ENCODE data around the gene TBC1D24.

The TBC1D24 gene

DNA sequence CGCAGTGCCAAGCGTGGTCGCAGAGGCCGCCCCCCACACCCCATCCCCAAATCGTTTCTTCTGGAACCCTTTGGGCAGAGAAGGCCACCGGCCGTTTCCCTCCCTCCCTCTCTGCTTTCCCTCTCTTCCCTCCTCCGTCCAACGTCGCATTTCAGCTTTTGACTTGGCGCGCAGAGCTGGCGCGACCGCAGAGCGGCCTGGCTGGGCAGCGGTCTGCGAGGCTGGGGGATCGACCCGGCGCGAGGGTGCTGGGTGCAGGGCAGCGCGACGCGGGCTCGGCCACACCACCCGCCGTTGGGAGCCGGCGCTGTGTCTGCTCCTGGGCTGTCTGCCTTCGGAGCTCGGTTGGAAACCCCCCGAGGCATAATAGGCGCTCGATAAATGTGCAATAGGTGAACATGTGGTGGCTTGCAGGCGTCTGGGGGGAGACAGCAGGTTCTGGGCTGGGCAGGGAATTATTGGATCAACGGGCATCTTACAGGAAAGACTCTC, 6.6 kb upstream of the TBC1D24 start:
- peak overlapping the region; percentile 51 for H4K12ac ChIP-seq (ENCODE audit: low read depth, low read length)
- no peak overlapping the region for H3K4ac ChIP-seq (ENCODE audit: low read depth, low read length)
- peaks cover 3% of the 10 kb centered on the region for H3K79me2 ChIP-seq (ENCODE audit: control insufficient read depth, insufficient read depth, low read length, poor library complexity)
- peak overlapping the region; percentile 32 for H2AFZ ChIP-seq (ENCODE audit: insufficient read depth, low read length, poor library complexity)
- peak in 1 of 2 donors; percentile 43 for DNase-seq
- no peak overlapping the region for H2BK5ac ChIP-seq (ENCODE audit: low read depth, low read length, poor library complexity)
- H4K91ac ChIP-seq (ENCODE audit: low read depth, low read length) = peak overlapping the region; percentile 33
- peak overlapping the region; percentile 29 for H3K4me3 ChIP-seq (ENCODE audit: low read depth, low read length)
- no CpG with 5 or more reads among the region's 38 CpGs for WGBS (ENCODE audit: extremely low coverage, insufficient coverage, insufficient read length)
- no peak overlapping the region for H2AK5ac ChIP-seq (ENCODE audit: low read length)
- peaks cover 16 to 26% of the 10 kb centered on the region in 2 experiments for H3K4me1 ChIP-seq (ENCODE audit: control insufficient read depth in 1 of 2, insufficient read depth in 2 of 2, low read length in 2 of 2)
- no peak overlapping the region for H3K9ac ChIP-seq (ENCODE audit: low read length)
- peak overlapping the region; percentile 8 for H2BK120ac ChIP-seq (ENCODE audit: insufficient read depth, low read length, poor library complexity)
- H3K9me3 ChIP-seq (ENCODE audit: insufficient read depth, low read depth, low read length) = peaks cover 6% of the 10 kb centered on the region
- H2BK12ac ChIP-seq (ENCODE audit: low read length) = no peak overlapping the region
- H3K27me3 ChIP-seq (ENCODE audit: insufficient read depth, low read length) = peaks cover 49% of the 10 kb centered on the region
- H3K79me1 ChIP-seq (ENCODE audit: low read length) = peaks cover 3% of the 10 kb centered on the region
- peaks cover 2 to 4% of the 10 kb centered on the region in 2 experiments for H3K36me3 ChIP-seq (ENCODE audit: control insufficient read depth in 1 of 2, insufficient read depth in 2 of 2, low read length in 2 of 2)
- H3K4me2 ChIP-seq (ENCODE audit: low read length) = peak overlapping the region; percentile 57
- H3K18ac ChIP-seq (ENCODE audit: low read length) = peak overlapping the region; percentile 75
- no peak overlapping the region for H3K23ac ChIP-seq (ENCODE audit: low read length)
- no peak overlapping the region for H3K27ac ChIP-seq (ENCODE audit: low read depth, low read length)
- no peak overlapping the region for H3K14ac ChIP-seq (ENCODE audit: low read length)
- H4K8ac ChIP-seq (ENCODE audit: low read depth, low read length) = peak overlapping the region; percentile 83

DNA sequence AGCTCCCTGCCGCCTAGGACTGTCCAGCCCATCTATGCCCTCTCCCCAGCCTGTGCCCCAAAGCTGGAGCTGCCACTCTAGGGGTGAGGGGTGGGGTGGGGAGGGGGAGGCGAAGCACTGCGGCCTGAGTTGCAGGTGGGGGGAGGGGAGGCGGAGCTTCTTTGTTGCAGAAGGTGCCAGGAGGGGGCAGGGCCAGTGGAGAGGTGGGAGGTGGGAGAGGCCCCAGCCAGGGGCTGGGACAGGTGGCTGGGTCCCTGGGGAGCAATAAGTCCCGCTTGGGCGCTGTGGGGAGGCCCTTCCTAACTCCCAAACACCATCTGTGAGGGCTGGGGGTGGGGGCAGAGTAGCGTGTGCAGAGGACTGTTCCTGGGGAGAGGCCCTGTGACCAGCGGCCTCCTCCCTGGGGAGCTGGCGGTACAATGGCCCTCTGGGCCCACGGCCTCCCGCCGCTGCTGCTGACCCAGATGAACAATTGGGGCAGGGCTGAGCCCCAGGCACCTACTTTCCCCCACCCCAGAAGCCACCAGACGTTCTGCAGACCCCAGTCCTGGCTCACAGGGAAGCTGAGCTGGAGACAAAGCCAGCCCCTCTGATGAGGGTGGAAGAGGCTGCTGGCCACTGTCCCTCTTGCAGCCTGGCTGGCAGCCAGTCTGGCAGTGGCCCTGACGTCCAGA, 6.1 kb upstream of the TBC1D24 start:
- no peak overlapping the region for H4K12ac ChIP-seq (ENCODE audit: low read depth, low read length)
- H3K23ac ChIP-seq (ENCODE audit: low read length) = no peak overlapping the region
- no peak overlapping the region for H3K18ac ChIP-seq (ENCODE audit: low read length)
- H3K4me1 ChIP-seq (ENCODE audit: control insufficient read depth in 1 of 2, insufficient read depth in 2 of 2, low read length in 2 of 2) = peaks cover 21 to 30% of the 10 kb centered on the region in 2 experiments
- H3K9me3 ChIP-seq (ENCODE audit: insufficient read depth, low read depth, low read length) = peaks cover 6% of the 10 kb centered on the region
- H3K14ac ChIP-seq (ENCODE audit: low read length) = no peak overlapping the region
- peaks cover 3% of the 10 kb centered on the region for H3K79me2 ChIP-seq (ENCODE audit: control insufficient read depth, insufficient read depth, low read length, poor library complexity)
- no peak overlapping the region for H2BK5ac ChIP-seq (ENCODE audit: low read depth, low read length, poor library complexity)
- H3K27ac ChIP-seq (ENCODE audit: low read depth, low read length) = no peak overlapping the region
- H2AK5ac ChIP-seq (ENCODE audit: low read length) = no peak overlapping the region
- H2AFZ ChIP-seq (ENCODE audit: insufficient read depth, low read length, poor library complexity) = no peak overlapping the region
- H3K36me3 ChIP-seq (ENCODE audit: control insufficient read depth in 1 of 2, insufficient read depth in 2 of 2, low read length in 2 of 2) = peaks cover 1 to 4% of the 10 kb centered on the region in 2 experiments
- H4K8ac ChIP-seq (ENCODE audit: low read depth, low read length) = no peak overlapping the region
- peaks cover 53% of the 10 kb centered on the region for H3K27me3 ChIP-seq (ENCODE audit: insufficient read depth, low read length)
- no peak for DNase-seq
- no peak overlapping the region for H3K9ac ChIP-seq (ENCODE audit: low read length)
- no peak overlapping the region for H3K4me3 ChIP-seq (ENCODE audit: low read depth, low read length)
- H2BK120ac ChIP-seq (ENCODE audit: insufficient read depth, low read length, poor library complexity) = no peak overlapping the region
- WGBS (ENCODE audit: extremely low coverage, insufficient coverage, insufficient read length) = no CpG with 5 or more reads among the region's 14 CpGs
- peak overlapping the region; percentile 57 for H3K4me2 ChIP-seq (ENCODE audit: low read length)
- peaks cover 3% of the 10 kb centered on the region for H3K79me1 ChIP-seq (ENCODE audit: low read length)
- H3K4ac ChIP-seq (ENCODE audit: low read depth, low read length) = no peak overlapping the region
- H4K91ac ChIP-seq (ENCODE audit: low read depth, low read length) = no peak overlapping the region
- no peak overlapping the region for H2BK12ac ChIP-seq (ENCODE audit: low read length)

DNA sequence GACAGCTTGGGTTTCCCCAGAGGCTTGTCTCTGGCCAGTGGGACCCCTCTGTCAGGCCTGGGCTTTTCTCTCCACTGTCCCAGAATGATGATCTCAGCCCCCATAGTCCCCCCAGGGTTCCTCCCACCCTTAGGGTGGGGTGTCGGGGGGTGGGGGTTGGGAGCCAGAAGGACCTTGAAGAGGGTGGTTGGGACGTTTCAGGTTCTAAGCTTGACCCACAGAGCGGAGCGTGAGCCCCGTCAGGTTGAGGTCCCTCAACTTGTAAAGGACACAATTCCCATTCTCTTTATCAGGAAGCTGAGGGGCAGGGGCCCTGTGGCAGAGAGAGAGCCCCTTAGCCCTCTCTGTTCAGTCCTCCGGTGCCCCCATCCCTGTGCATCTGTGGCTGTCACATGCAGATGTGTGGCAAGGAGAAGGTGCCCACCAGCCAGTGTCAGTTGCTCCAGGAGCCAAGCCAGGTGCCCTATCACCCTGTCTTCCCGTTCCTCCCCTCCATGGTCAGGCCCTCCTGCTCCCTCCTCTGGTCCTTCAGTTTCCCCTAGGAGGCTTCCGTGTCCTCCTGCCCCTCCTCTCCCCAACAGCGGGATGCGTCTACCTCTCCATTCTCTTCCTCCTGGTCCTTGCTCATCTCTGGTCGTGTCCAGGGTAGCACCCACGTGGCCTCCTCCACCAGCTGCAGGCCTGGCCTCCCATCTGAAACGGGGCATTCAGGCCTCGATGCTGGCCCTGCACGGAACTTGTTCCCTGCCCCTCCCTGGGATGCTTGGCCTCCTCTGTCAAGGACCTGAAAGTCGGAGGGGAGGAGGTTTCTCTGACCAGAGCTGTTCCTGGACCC, 5.3 kb upstream of the TBC1D24 start:
- DNase-seq = no peak
- Histone ChIP-seq H3K79me2 (ENCODE audit: control insufficient read depth, insufficient read depth, low read length, poor library complexity) (peaks cover 6% of the 10 kb centered on the region), H2BK5ac (ENCODE audit: low read depth, low read length, poor library complexity) (no peak overlapping the region), H2AK5ac (ENCODE audit: low read length) (no peak overlapping the region), H3K18ac (ENCODE audit: low read length) (no peak overlapping the region), H2BK12ac (ENCODE audit: low read length) (no peak overlapping the region), H3K27me3 (ENCODE audit: insufficient read depth, low read length) (peaks cover 58% of the 10 kb centered on the region), H3K9ac (ENCODE audit: low read length) (no peak overlapping the region), H2BK120ac (ENCODE audit: insufficient read depth, low read length, poor library complexity) (no peak overlapping the region), H3K79me1 (ENCODE audit: low read length) (peaks cover 7% of the 10 kb centered on the region), H3K4me1 (ENCODE audit: control insufficient read depth in 1 of 2, insufficient read depth in 2 of 2, low read length in 2 of 2) (peaks cover 27 to 35% of the 10 kb centered on the region in 2 experiments), H2AFZ (ENCODE audit: insufficient read depth, low read length, poor library complexity) (no peak overlapping the region), H3K4me2 (ENCODE audit: low read length) (no peak overlapping the region), H3K23ac (ENCODE audit: low read length) (no peak overlapping the region), H3K4ac (ENCODE audit: low read depth, low read length) (no peak overlapping the region), H4K12ac (ENCODE audit: low read depth, low read length) (no peak overlapping the region), H3K27ac (ENCODE audit: low read depth, low read length) (no peak overlapping the region), H3K14ac (ENCODE audit: low read length) (no peak overlapping the region), H3K9me3 (ENCODE audit: insufficient read depth, low read depth, low read length) (peaks cover 7% of the 10 kb centered on the region), H3K4me3 (ENCODE audit: low read depth, low read length) (no peak overlapping the region), H4K91ac (ENCODE audit: low read depth, low read length) (no peak overlapping the region), H3K36me3 (ENCODE audit: control insufficient read depth in 1 of 2, insufficient read depth in 2 of 2, low read length in 2 of 2) (no peaks in the 10 kb centered on the region), H4K8ac (ENCODE audit: low read depth, low read length) (no peak overlapping the region)
- no CpG with 5 or more reads among the region's 16 CpGs for WGBS (ENCODE audit: extremely low coverage, insufficient coverage, insufficient read length)

DNA sequence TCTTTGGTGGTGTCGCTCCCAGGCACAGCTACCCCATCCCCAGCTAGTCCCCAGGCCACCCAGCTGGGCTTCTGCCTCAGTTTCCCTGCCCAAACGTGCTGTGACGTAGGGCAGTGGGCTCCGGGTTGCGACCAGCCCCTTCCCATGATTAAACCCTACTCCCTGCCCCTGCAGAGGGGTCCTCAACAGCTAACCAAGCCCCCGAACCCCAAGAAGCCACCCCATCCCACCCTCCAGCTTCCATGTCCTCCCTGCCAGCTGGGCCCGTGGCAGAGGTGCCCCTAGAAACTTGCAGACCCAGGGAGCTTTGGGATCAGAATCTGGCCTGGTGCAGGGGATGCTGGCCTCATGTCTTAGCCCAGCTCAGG, 4.7 kb upstream of the TBC1D24 start:
- no peak overlapping the region for H3K23ac ChIP-seq (ENCODE audit: low read length)
- H3K9ac ChIP-seq (ENCODE audit: low read length) = no peak overlapping the region
- H3K4ac ChIP-seq (ENCODE audit: low read depth, low read length) = no peak overlapping the region
- H3K36me3 ChIP-seq (ENCODE audit: control insufficient read depth in 1 of 2, insufficient read depth in 2 of 2, low read length in 2 of 2) = no peaks in the 10 kb centered on the region
- H3K9me3 ChIP-seq (ENCODE audit: insufficient read depth, low read depth, low read length) = peaks cover 7% of the 10 kb centered on the region
- no peak for DNase-seq
- no peak overlapping the region for H3K14ac ChIP-seq (ENCODE audit: low read length)
- H2AK5ac ChIP-seq (ENCODE audit: low read length) = no peak overlapping the region
- H3K27ac ChIP-seq (ENCODE audit: low read depth, low read length) = no peak overlapping the region
- H3K4me1 ChIP-seq (ENCODE audit: control insufficient read depth in 1 of 2, insufficient read depth in 2 of 2, low read length in 2 of 2) = peaks cover 27 to 35% of the 10 kb centered on the region in 2 experiments
- no CpG with 5 or more reads among the region's 7 CpGs for WGBS (ENCODE audit: extremely low coverage, insufficient coverage, insufficient read length)
- H3K79me1 ChIP-seq (ENCODE audit: low read length) = peaks cover 8% of the 10 kb centered on the region
- H3K4me2 ChIP-seq (ENCODE audit: low read length) = no peak overlapping the region
- peaks cover 58% of the 10 kb centered on the region for H3K27me3 ChIP-seq (ENCODE audit: insufficient read depth, low read length)
- no peak overlapping the region for H3K4me3 ChIP-seq (ENCODE audit: low read depth, low read length)
- H4K8ac ChIP-seq (ENCODE audit: low read depth, low read length) = no peak overlapping the region
- no peak overlapping the region for H2AFZ ChIP-seq (ENCODE audit: insufficient read depth, low read length, poor library complexity)
- no peak overlapping the region for H2BK120ac ChIP-seq (ENCODE audit: insufficient read depth, low read length, poor library complexity)
- no peak overlapping the region for H4K91ac ChIP-seq (ENCODE audit: low read depth, low read length)
- no peak overlapping the region for H4K12ac ChIP-seq (ENCODE audit: low read depth, low read length)
- H3K18ac ChIP-seq (ENCODE audit: low read length) = no peak overlapping the region
- no peak overlapping the region for H2BK12ac ChIP-seq (ENCODE audit: low read length)
- no peak overlapping the region for H2BK5ac ChIP-seq (ENCODE audit: low read depth, low read length, poor library complexity)
- peaks cover 8% of the 10 kb centered on the region for H3K79me2 ChIP-seq (ENCODE audit: control insufficient read depth, insufficient read depth, low read length, poor library complexity)

Measured in trophoblast cell (in vitro differentiated cells and primary cell).